ENCODE data around the gene CTXN1.
A peak's percentile ranks its signal among the peaks of the same experiment; 100 is the strongest.

GRCh38 chr19:7943444-7944176 is 17.7 kb upstream of the CTXN1 start, which contains the start of gene TIMM44:
- TF ChIP-seq POLR2A (IDR thresholded peaks at IDR 0.05) (peak in 1 of 2 donors; percentile 59), CTCF (IDR thresholded peaks at IDR 0.05) (no peak)

Data from vagina (tissue), 2 donors.